ENCODE data around the gene FOXN1.
A peak's percentile ranks its signal among the peaks of the same experiment; 100 is the strongest.
"Not testable (repeated sequence)": the region's sequence is repeated elsewhere in the genome, so short reads cannot be mapped to it uniquely, and the experiment has no call there.

Gene FOXN1

DNA sequence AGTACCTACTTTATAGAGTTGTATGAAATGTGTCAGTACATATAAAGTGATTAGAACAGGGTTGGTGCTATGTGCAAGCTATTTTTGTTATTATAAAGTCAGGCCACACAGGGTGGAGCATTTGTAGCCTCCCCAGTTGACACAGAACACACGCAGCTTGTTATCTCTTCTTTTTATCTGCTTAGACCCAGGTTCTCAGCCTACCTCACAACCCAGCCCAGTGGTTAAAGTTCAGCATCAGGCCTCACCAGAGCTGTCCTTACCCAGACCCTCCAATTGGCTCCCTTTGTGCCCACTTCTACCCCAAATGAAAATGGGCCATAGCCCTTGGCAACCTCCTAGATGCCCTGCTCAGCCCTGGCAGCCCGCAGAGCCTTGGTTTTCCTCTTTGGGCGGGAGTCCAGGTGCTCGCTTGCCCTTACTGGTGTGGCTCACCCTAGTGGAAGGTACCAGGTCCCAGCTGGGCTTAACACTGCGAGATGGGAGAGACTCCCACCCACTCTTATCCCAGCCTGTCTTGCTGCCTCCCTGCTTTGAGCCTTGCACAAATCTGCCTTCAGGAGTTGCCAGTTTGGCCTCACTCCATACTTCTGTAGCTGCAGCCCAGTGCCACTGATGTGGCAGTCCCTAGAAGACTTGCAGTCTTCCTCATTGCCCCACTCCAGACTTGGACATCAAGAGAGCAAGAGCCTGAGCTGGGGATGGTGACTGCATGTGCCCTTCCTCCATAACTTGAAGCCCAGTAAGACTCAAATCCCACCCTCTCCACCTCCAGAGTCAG is 66.3 kb downstream of the FOXN1 start:
- Histone ChIP-seq H3K27me3 (ENCODE audit: low read depth, low read length) (no peaks in the 10 kb centered on the region), H3K27ac (ENCODE audit: low read length) (peak overlapping the region; percentile 88), H3K4me1 (ENCODE audit: control insufficient read depth in 1 of 2, insufficient read depth in 2 of 2, low read length in 2 of 2) (peaks cover 8 to 35% of the 10 kb centered on the region in 2 donors), H3K4me3 (ENCODE audit: low read depth in 1 of 2, low read length in 2 of 2) (peak overlapping the region; percentile 91 to 99), H3K36me3 (ENCODE audit: control insufficient read depth in 1 of 2, insufficient read depth in 2 of 2, low read length in 2 of 2) (no peaks in the 10 kb centered on the region), H3K9me3 (ENCODE audit: control insufficient read depth in 1 of 2, low read length in 2 of 2) (no peaks in the 10 kb centered on the region)

- Histone ChIP-seq H3K9me3 (ENCODE audit: control insufficient read depth in 1 of 2, low read length in 2 of 2) (no peaks in the 10 kb centered on the region), H3K4me3 (ENCODE audit: low read depth in 1 of 2, low read length in 2 of 2) (no peak overlapping the region), H3K27ac (ENCODE audit: low read length) (no peak overlapping the region), H3K4me1 (ENCODE audit: control insufficient read depth in 1 of 2, insufficient read depth in 2 of 2, low read length in 2 of 2) (peaks cover 8 to 35% of the 10 kb centered on the region in 2 donors), H3K36me3 (ENCODE audit: control insufficient read depth in 1 of 2, insufficient read depth in 2 of 2, low read length in 2 of 2) (no peaks in the 10 kb centered on the region), H3K27me3 (ENCODE audit: low read depth, low read length) (no peaks in the 10 kb centered on the region)
Measured at GRCh38 chr17:28573040-28573380, 66.9 kb downstream of the FOXN1 start.

DNA sequence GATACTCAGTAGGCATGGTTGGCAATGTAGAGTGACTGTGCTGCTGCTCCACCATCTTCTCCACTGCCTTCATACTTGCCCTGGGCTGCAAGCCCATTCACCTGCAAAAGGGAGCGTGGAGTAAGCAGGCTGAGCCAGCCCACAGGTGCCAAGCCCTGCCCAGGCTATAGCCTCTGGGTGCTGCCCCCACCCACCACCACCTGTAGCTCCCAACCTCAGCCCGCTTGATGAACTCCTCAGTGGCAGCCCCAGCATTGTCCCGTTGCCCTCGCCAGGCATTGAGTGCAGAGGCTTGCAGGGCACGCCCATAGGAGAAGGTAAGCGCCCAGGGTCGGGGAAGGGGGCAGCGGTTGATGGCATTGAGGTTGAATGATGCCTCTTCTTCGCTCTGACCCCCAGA is 67.4 kb downstream of the FOXN1 start:
- H3K36me3 ChIP-seq (ENCODE audit: control insufficient read depth in 1 of 2, insufficient read depth in 2 of 2, low read length in 2 of 2) = no peaks in the 10 kb centered on the region
- H3K4me1 ChIP-seq (ENCODE audit: control insufficient read depth in 1 of 2, insufficient read depth in 2 of 2, low read length in 2 of 2) = peaks cover 8 to 35% of the 10 kb centered on the region in 2 donors
- no peak overlapping the region for H3K4me3 ChIP-seq (ENCODE audit: low read depth in 1 of 2, low read length in 2 of 2)
- no peaks in the 10 kb centered on the region for H3K9me3 ChIP-seq (ENCODE audit: control insufficient read depth in 1 of 2, low read length in 2 of 2)
- H3K27ac ChIP-seq (ENCODE audit: low read length) = no peak overlapping the region
- H3K27me3 ChIP-seq (ENCODE audit: low read depth, low read length) = no peaks in the 10 kb centered on the region

- H3K36me3 ChIP-seq (ENCODE audit: control insufficient read depth in 1 of 2, insufficient read depth in 2 of 2, low read length in 2 of 2) = no peaks in the 10 kb centered on the region
- H3K27ac ChIP-seq (ENCODE audit: low read length) = no peak overlapping the region
- no peaks in the 10 kb centered on the region for H3K9me3 ChIP-seq (ENCODE audit: control insufficient read depth in 1 of 2, low read length in 2 of 2)
- no peaks in the 10 kb centered on the region for H3K27me3 ChIP-seq (ENCODE audit: low read depth, low read length)
- H3K4me3 ChIP-seq (ENCODE audit: low read depth in 1 of 2, low read length in 2 of 2) = no peak overlapping the region
- peaks cover 8 to 35% of the 10 kb centered on the region in 2 donors for H3K4me1 ChIP-seq (ENCODE audit: control insufficient read depth in 1 of 2, insufficient read depth in 2 of 2, low read length in 2 of 2)
Measured at GRCh38 chr17:28573966-28574480, 67.9 kb downstream of the FOXN1 start.

- Histone ChIP-seq H3K36me3 (ENCODE audit: control insufficient read depth in 1 of 2, insufficient read depth in 2 of 2, low read length in 2 of 2) (no peaks in the 10 kb centered on the region), H3K4me3 (ENCODE audit: low read depth in 1 of 2, low read length in 2 of 2) (no peak overlapping the region), H3K9me3 (ENCODE audit: control insufficient read depth in 1 of 2, low read length in 2 of 2) (no peaks in the 10 kb centered on the region), H3K27me3 (ENCODE audit: low read depth, low read length) (no peaks in the 10 kb centered on the region), H3K4me1 (ENCODE audit: control insufficient read depth in 1 of 2, insufficient read depth in 2 of 2, low read length in 2 of 2) (peaks cover 8 to 31% of the 10 kb centered on the region in 2 donors), H3K27ac (ENCODE audit: low read length) (no peak overlapping the region)
Measured at GRCh38 chr17:28574526-28574925, 68.4 kb downstream of the FOXN1 start.

DNA sequence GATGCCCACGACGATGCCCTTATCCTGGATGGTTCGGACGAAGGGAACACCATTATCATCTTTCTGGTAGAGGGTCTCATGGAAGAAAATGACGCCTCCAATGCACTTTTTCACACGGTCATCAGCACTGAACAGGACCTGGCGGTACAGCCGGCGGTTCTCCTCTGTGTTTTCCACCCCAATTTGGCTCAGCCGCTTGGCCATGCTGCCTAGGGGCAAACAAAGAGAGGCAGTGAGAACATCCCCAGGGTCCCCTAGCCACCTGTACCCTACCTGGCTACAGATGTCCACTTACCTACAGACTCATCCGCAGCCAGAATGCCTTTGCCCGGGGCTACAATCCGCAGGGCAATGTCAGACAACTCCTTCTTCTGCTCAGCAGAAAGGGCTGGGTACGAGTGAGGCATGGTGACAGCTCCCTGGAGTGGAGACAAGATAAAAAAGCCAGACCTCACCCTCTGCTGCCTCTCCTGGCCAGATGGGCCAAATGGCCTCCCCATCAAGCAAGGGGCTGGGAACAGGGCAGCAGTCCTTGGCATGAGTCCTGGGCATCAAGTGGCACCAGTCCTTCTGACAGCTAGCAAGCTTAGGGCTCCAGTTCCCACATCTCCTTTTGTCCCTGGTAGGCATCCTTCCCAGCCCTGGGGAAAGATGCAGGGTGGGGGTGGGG is 69.1 kb downstream of the FOXN1 start:
- Histone ChIP-seq H3K9me3 (ENCODE audit: control insufficient read depth in 1 of 2, low read length in 2 of 2) (no peaks in the 10 kb centered on the region), H3K27ac (ENCODE audit: low read length) (no peak overlapping the region), H3K4me1 (ENCODE audit: control insufficient read depth in 1 of 2, insufficient read depth in 2 of 2, low read length in 2 of 2) (peaks cover 8 to 24% of the 10 kb centered on the region in 2 donors), H3K27me3 (ENCODE audit: low read depth, low read length) (no peaks in the 10 kb centered on the region), H3K36me3 (ENCODE audit: control insufficient read depth in 1 of 2, insufficient read depth in 2 of 2, low read length in 2 of 2) (no peaks in the 10 kb centered on the region), H3K4me3 (ENCODE audit: low read depth in 1 of 2, low read length in 2 of 2) (no peak overlapping the region)

GRCh38 chr17:28576016-28576415 is 69.9 kb downstream of the FOXN1 start:
- H3K36me3 ChIP-seq (ENCODE audit: control insufficient read depth in 1 of 2, insufficient read depth in 2 of 2, low read length in 2 of 2); H3K9me3 ChIP-seq (ENCODE audit: control insufficient read depth in 1 of 2, low read length in 2 of 2); H3K27me3 ChIP-seq (ENCODE audit: low read depth, low read length); H3K4me3 ChIP-seq (ENCODE audit: low read depth in 1 of 2, low read length in 2 of 2); H3K27ac ChIP-seq (ENCODE audit: low read length): not testable (repeated sequence)
- peaks cover 8 to 19% of the 10 kb centered on the region in 2 donors for H3K4me1 ChIP-seq (ENCODE audit: control insufficient read depth in 1 of 2, insufficient read depth in 2 of 2, low read length in 2 of 2)

DNA sequence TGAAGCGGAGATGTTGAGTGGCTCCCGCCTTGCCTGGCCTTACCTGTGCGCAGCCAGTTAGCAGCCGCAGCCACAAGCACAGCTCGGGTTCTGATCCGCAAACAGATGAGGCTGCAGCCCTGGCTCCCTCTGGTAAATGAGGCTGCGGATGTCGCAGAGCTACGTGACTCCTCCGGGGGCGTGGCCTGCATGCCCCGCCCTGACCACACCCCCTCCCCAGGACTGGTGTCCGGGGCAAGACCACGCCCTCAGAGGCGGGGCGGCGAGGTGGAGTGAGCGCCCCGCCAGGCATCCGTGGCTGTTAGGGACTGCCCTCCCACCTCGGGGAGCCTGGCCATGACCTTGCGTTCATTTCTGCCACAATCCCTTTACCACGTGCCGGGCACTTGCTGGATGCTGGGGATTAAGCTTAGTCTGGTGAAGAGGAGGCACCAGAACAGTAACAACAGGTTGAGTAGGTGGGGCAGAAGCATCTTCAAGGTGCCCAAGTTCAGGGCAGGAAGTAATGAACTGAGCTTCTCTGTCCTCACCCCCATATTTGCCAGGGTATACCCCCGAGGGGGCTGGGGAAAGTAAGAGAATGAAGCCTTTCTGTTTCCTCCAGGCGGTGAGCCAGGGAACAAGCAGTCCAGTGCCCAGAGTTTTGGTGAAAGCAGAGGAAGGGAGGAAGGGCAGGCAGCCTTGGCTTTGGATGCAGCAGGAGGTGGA is 70.8 kb downstream of the FOXN1 start, which contains the start of gene ALDOC:
TSS of gene ALDOC (minus strand) at position 138 of the 708 bp plus-strand sequence. CDS start 1,363 bp downstream, outside the sequence.
- Histone ChIP-seq H3K36me3 (ENCODE audit: control insufficient read depth in 1 of 2, insufficient read depth in 2 of 2, low read length in 2 of 2) (no peaks in the 10 kb centered on the region), H3K4me1 (ENCODE audit: control insufficient read depth in 1 of 2, insufficient read depth in 2 of 2, low read length in 2 of 2) (peaks cover 5 to 18% of the 10 kb centered on the region in 2 donors), H3K27ac (ENCODE audit: low read length) (no peak within 1 kb of the TSS)

GRCh38 chr17:28577466-28577824 is 71.3 kb downstream of the FOXN1 start:
- H3K27ac ChIP-seq (ENCODE audit: low read length) = no peak overlapping the region
- peaks cover 0 to 2% of the 10 kb centered on the region in 2 donors for H3K36me3 ChIP-seq (ENCODE audit: control insufficient read depth in 1 of 2, insufficient read depth in 2 of 2, low read length in 2 of 2)
- H3K4me1 ChIP-seq (ENCODE audit: control insufficient read depth in 1 of 2, insufficient read depth in 2 of 2, low read length in 2 of 2) = peaks cover 0 to 13% of the 10 kb centered on the region in 2 donors
- no peaks in the 10 kb centered on the region for H3K27me3 ChIP-seq (ENCODE audit: low read depth, low read length)
- H3K4me3 ChIP-seq (ENCODE audit: low read depth in 1 of 2, low read length in 2 of 2) = no peak overlapping the region
- H3K9me3 ChIP-seq (ENCODE audit: control insufficient read depth in 1 of 2, low read length in 2 of 2) = no peaks in the 10 kb centered on the region

More for the DNA sequence above, 70.8 kb downstream of the FOXN1 start, which contains the start of gene ALDOC:
- peak within 1 kb of the TSS; percentile 52 to 57 for H3K4me3 ChIP-seq (ENCODE audit: low read depth in 1 of 2, low read length in 2 of 2)
- no peaks in the 10 kb centered on the region for H3K27me3 ChIP-seq (ENCODE audit: low read depth, low read length)
- H3K9me3 ChIP-seq (ENCODE audit: control insufficient read depth in 1 of 2, low read length in 2 of 2) = no peaks in the 10 kb centered on the region

GRCh38 chr17:28578246-28579195 is 72.4 kb downstream of the FOXN1 start:
- Histone ChIP-seq H3K36me3 (ENCODE audit: control insufficient read depth in 1 of 2, insufficient read depth in 2 of 2, low read length in 2 of 2) (peaks cover 0 to 4% of the 10 kb centered on the region in 2 donors), H3K4me3 (ENCODE audit: low read depth in 1 of 2, low read length in 2 of 2) (no peak overlapping the region), H3K9me3 (ENCODE audit: control insufficient read depth in 1 of 2, low read length in 2 of 2) (no peaks in the 10 kb centered on the region), H3K27ac (ENCODE audit: low read length) (no peak overlapping the region), H3K4me1 (ENCODE audit: control insufficient read depth in 1 of 2, insufficient read depth in 2 of 2, low read length in 2 of 2) (peaks cover 0 to 10% of the 10 kb centered on the region in 2 donors), H3K27me3 (ENCODE audit: low read depth, low read length) (no peaks in the 10 kb centered on the region)
